GM19372 (cell line): ENCODE data around the gene FGFR3.
A peak's percentile ranks its signal among the peaks of the same experiment; 100 is the strongest.

Experiments used
- ATAC-seq: cut with Tn5 transposase; IDR thresholded peaks from one replicate; pipeline ENCODE4 v1.9.1; 2021; ENCODE audit warnings: mild to moderate bottlenecking, low read depth, moderate library complexity; ENCODE audit not compliant: unreplicated experiment

Gene FGFR3

DNA sequence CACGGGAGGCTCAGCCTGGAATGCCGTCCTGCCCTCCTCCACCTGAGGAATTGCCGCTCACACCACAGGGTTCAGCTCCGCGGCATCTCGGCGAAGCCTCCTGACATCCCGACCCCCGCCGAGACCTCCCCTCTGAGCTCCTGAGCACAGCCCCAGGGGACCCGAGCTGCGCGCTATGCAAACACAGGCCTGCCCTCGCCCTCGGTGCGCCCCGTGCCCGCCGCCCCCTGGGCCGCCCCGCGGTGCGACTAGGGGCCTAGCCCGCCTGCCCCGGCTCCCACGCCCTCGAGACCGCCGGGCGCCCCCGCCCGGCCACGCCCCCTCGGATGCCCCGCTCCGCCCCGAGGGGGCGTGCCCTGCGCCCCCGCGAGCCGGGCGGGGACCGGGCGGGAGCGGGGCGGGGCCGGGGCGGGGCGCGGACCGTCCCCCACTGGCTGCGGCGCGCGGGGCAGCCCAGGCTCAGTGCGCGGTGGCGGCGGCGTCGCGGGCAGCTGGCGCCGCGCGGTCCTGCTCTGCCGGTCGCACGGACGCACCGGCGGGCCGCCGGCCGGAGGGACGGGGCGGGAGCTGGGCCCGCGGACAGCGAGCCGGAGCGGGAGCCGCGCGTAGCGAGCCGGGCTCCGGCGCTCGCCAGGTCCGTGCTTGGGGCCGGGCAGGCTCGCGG lies at the start of gene FGFR3:
Gene FGFR3 (plus strand): TSS at position 462 of the 664 bp plus-strand sequence. CDS start 642 bp downstream, outside the sequence.
- ATAC-seq = peak; percentile 55

DNA sequence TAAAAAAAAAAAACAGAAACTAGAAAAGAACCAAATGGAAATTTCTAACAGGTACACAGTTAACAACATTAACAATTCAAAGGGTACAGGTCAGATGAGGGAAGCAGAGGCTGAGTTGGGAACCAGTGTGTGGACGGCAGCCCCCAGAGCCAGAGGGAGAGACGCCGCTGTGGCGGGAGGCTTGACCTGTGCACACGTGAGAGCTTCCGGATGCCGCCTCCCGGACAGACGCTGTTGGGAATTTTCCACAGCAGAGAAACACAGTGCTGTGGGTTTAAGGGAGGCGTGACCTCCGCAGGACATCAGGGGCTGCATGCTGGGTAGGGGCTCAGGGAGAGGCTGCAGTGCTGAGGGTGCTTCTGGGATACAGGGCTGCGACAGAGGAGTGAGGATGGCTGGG lies 49.5 kb upstream of the FGFR3 start:
- no peak for ATAC-seq

DNA sequence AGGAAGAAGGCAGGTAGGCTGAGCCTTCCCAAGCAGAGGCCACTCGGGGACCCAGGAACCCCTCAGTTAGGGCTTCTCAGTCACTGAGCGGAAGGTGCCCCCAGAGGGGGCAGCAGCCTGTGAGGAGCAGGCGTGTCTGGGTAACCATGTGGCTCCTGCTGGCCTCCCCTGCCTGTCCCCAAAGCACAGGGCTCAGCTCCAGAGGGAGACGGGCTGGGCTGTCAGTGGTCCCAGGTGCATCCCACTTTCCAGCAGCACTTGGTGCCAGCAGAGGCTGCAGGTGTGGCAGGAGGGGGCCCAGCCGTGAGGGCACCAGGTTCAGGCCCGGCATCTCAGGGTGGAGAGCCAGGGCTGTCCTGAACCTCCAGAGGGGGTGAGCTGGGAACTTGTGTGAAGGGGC lies 49.1 kb upstream of the FGFR3 start:
- ATAC-seq = no peak

DNA sequence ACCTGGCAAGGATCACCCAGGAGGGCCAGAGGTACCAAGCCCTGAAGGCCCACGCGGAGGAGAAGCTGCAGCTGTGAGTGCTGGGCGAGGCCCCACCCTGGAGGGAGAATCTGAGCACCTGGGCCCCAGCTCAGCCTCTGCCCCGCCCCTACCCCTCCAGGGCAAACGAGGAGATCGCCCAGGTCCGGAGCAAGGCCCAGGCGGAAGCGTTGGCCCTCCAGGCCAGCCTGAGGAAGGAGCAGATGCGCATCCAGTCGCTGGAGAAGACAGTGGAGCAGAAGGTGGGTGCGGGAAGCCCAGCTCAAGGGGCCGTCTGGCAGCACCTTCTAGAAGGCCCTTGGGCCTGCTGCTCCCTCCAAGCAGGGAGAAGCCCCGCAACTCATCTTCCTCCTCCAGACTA lies 48.5 kb upstream of the FGFR3 start:
- ATAC-seq = no peak

DNA sequence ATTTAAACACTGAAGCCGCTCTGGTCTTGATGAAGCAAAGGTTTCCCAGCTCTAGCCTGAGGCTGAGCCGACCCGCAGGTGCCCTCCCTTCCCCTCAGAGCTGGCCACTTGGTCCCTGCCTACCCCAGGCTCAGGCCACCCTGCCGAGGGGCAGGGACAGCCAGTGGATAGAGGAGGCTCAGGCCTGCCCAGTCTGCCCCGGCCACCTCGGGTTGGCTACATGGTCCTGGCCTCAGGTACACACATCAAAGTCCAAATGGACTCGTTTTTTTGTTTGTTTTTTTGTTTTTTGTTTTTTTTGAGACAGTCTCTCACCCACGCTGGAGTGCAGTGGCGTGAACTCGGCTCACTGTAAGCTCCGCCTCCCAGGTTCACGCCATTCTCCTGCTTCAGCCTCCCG lies 47.9 kb upstream of the FGFR3 start:
- ATAC-seq = no peak

DNA sequence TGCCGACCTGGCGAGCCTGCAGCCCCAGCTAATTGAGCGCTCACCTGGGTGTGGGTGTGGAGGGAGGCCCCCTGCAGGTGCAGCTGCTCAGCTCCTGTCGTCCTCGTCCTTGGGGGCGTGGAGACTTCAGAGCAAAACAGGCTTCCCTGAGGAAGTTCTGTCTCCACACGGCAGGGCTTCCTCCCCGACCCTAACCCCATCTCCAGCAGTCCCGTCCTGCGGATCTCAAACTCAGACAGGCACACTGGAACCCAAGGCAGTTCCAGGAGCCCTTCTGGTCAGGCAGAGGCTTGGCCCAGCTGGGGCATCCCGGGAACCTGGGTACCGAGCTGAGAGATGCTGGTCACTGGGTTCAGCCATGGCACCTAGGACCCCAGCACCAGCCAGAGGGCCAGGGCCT lies 47.4 kb upstream of the FGFR3 start:
- no peak for ATAC-seq

DNA sequence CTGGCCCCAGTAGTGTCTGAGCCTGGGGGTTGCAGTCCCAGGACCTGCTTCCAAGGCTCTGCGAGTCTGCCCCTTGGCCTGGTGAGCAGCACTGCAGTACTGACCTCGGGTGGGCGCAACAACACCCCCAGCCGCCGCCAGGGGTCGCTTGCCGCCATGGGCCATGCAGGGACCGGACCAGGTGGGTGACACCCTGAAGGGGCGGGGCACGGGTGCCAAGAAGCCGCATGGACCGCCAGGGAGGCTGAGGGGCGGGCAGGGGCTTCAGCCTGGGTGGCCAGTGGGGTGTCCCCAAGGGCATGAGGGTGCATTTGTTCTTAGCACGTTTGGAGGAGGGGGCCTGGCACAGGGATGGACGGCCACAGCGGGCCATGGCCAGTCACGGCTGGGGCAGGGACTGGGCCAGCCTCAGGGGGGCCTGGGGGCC lies 46.8 kb upstream of the FGFR3 start:
- peak; percentile 65 for ATAC-seq

DNA sequence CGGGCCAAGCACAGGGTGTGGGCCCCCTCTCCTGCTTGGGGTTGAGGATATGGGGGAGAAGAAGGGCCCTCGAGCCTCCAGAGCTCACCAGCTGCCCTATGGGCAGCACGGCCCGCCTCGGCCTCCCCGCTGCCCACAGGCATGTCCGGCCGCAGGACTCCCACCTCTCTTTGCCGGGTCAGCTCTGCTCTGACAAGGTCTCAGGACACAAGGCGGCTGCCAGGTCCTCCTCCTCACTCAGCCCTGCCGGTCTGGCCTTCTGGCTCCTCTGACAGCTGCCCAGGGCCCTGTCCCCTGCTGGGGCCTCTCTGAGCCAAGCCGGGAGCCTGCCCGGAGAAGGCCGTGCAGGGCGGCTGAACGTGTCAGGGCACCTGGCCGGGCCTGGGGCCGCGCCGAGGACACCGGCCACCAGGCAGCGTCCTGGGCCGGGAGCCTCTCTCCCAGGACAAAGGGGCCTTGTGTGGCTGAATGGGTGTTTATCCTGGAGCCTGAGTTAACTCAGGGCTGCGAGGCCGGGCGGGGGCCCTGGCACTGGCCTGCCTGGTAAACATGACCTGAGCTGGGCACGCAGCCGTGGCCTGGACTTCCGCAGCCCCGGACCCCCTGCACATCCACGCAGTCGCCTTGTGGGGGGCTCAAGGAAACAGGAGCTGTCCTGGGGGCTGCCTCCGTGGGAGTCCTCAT lies 46.0 kb upstream of the FGFR3 start:
- ATAC-seq = no peak

DNA sequence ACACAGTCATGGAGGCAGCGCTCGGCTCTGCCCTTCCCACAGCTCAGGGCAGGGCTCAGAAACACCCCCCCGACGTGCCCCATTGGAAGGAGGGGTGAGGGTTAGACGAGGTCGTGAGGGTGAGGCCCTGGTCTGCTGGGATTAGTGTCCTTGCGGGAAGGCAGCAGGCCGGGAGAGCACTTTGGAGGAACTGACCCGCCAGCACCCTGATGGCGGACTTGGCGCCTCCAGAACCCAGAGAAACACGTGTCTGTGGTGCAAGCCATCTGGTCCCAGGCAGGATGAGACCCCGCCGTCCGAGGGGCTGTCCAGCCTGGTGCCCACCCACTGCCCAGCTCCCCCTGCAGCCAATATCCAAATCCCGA lies 45.5 kb upstream of the FGFR3 start:
- ATAC-seq = no peak

DNA sequence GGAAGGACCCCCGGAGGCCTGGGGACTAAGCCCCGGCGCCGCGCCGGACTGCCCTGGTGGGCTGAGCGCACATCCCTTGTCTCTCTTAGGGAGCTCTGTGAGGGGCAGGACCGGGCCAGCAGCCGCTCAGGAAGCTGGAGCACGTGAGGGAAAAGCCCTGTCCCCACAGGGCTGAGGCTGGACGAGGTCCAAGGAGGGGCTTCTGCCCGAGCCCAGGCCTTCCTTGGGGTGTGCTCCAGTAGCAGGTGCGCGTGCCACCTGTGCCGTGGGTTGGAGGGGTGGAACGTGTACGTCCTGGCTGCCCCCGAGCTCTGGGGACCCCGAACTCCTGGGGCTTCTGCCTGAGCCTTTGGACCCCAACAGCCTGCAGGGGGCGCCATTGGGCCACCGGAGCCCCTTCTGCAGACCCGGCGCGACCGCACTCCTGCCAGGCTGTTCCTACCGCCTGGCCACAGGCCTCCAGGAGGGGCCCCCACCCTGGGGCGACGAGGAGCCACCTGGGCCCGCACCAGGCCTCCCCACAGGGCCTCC lies 44.6 kb upstream of the FGFR3 start:
- ATAC-seq = no peak

DNA sequence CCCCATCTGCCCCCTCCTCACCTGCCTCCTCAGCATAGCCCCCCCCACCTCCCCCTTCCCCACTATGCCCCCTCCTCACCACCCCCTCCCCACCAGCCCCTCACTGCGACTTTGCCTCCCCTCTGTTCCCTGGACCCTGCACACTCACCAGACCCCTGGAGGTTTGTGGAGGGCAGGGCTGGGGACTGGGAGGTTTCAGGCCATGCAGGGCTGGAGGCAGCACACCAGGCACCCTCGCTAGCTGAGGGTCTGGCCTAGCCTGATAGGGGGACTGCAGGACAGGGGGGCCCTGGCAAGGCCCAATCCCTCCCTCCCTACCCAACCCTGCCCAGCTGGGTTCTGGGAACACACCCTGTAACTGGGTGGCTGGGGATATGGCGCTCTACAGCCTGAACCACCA lies 43.7 kb upstream of the FGFR3 start:
- no peak for ATAC-seq

DNA sequence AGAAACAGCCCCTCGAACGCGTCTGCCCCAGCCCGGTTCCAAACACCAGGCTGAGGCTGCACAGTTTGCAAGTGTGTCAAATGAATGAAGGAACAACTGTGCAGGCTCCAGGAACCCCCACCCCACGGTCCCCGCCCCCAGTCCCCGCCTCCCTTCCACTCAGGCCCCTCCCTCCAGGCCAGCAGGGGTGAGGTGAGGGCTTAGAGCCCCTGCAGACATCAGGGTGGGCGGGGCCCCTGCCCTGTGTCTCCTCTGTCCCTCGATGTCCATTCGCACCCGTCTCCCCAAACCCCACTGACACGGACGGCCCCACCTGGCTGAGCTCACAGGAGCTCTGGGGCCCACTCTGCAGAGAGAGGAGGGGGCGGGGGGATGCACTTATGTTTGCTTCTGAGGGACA lies 43.3 kb upstream of the FGFR3 start:
- no peak for ATAC-seq

DNA sequence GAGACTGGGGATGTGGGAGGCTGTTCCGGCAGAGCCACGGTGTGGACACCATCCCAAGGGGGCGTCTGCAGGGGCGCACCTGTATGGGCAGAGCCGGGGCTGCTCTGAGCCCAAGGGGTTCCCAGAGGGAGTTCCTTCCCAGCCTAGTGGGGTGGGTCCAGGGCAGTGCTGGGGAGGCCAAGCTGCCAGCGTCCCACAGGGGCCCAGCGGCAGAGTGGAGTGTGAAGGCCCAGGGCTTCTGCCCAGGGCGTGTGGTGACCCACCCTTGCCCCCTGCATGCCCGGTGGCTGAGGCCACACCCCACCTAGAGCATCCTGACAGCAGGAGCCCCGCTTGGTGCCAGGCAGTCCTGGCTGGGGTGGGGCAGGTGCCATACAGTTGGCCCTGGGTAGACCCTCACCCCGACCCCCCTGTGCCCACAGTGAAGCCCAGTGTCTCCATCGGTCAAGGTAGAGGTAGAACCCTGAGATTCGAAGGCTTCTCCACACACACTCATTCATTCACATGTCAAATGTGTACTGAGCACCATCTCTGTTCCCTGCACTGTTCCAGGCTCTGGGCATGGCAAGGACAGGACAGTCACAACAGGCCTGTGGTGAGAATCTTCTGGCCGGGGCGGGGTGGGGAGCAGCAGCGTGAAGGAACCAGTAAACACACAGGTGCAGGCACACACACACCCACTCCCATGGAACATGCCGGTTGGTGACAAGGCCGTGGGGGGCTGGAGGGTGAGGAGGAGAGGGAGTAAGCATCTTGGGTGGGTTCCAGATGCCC lies 42.5 kb upstream of the FGFR3 start:
- ATAC-seq = no peak

DNA sequence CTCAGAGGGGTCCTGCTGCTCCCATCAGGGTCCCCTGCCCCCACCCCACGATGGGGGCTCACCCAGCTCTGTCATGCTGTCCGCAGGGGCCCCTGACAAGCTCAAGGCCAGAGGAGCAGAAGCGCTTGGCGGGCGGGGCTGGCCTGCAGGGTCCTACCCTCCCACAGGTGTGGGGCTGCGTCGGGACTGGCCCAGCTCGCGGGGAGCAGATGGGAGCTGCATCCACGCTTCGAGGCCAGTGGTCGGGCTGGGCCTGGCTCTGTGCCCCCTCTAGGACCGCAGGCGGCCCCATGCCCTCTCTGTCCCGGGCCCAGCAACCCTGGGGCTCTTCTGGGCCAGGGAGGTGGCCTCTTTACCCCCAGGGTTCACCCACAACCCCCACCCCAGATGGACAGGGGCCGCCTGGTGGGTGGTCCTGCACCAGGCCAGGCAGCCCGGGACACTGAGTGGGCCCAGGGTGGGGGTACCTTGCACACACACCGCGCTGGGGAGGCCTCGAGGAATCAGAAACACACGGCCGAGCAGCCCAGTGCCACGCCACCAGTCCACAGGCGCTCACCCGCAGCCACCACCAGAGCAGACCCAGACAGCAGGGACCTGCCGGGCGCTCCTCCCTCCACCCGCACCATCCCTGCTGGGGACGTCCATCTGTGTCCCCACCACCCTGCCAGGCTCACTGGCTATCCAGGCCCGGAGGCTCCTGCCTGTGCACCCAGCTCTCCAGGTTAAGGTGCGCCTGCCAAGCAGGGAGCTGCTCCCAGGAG lies 41.8 kb upstream of the FGFR3 start:
- no peak for ATAC-seq

DNA sequence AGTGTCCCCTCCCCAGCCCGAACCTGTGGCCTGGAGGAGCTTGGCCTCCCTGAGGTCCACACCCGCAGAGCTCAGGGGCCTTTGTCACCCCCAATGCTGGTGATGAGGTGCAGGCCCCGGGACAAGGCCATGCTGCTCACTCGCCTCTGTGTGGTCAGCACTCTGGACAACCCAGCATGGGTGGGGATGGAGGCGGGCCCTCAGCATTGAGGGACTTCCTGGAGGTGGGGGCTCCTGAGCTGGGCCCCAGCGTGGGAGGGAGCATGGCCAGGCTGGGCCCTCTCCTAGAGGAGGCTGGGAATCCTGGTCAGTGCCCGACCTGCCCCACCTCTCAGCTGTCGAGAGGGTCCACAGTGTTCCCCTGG lies 41.2 kb upstream of the FGFR3 start:
- no peak for ATAC-seq

DNA sequence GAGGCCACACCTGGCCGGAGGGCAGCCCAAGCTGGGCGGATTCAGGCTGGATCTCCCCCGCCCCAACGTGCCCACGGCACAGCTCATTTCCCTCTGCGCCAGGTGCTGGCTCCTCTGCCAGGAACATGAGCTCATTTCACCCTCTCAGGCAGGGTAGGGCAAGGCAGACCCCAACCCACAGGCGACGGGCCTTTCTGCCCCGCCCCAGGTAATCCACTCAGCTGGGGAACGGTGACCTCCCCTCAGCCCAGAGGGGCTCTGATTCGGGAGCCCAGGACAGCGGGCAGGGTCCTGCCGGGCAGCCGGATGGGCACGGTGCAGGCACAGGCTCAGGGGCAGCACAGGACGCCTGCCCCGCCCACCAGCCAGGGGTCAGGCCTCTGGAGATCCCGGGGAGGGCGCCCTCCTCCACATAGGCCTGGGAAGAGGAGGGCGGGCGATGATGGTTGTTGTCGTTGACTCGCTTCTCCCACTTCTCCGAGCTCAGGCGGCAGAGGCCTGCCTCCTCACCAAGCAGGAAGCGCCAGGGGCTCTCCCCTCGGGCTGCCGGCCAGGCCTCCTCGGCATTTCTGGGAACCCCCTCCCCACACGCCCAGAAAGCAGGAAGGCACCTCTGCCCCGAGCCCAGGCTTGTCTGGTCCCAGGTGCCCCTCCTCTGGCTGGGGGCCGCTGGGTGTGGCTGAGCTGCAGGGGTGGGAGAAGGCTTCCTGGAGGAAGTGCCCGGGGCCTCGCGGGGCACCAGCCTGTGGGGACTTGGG lies 40.6 kb upstream of the FGFR3 start:
- ATAC-seq = no peak

DNA sequence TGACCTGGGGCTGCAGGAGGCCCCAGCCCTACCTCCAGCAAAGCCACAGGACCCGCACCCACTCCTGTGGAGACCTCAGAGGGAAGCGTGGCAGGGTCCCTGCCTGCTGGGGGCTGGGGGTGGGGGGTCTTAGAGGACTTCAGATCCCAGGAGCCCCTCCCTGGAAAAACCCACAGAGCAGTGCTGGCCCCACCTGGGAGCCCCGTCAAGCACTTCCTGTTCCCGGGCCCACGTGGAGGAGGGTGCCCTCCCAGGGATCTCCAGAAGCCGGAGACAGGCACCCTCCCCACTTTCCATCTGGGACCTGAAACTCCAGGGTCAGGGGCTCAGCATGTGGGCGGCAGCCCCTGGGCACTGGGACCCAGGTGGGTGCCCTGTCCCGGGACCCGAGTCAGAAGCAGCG lies 39.8 kb upstream of the FGFR3 start:
- ATAC-seq = no peak

DNA sequence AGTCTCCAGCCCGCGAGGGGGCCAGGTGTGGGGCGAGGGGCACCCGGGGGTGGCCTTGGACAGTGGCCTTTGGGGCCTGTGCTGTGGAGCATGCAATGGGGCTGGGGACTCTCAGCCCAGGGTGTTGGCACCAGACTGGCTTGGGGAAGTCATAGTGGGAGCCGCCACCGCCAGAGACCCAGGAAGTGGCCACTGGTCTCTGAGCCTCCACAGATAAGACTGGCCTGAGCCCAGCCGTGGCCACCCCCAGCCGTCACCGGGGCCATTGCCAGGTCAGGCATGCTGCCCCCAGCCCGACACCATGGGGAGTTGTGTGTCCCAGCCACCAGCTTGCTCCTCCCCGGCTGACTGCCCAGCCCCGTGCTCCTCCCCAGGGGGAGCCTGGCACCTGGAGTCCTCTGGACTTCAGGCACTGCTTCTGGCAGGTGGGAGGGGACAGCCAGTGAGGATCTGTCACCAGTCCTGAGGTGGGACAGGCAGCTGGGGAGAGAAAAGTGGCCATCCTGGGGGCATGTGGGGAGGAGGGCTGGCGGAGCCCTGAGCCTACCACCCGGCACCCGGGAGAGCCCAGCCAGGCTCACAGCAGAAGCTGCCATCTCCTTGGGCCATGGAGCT lies 39.3 kb upstream of the FGFR3 start:
- no peak for ATAC-seq

DNA sequence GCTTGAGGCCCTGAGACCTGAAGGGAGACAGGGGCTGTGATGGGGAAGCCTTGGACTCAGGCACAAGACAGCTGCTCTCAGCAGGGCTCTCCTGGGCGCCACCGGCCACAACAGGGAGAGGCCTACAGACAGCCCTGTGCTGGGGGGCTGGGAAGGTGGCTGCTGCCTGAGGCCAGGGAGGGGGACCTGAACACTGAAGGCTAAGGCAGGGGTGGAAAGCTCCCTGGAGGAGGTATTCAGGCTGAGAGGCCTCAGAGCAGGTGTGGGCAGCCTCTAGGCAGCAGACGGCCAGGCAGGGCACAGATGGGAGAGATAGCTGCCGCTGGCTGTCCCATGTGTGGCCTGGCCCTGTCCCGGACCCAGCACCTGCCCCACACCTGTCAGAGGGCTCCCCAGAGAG lies 38.8 kb upstream of the FGFR3 start:
- ATAC-seq = no peak

DNA sequence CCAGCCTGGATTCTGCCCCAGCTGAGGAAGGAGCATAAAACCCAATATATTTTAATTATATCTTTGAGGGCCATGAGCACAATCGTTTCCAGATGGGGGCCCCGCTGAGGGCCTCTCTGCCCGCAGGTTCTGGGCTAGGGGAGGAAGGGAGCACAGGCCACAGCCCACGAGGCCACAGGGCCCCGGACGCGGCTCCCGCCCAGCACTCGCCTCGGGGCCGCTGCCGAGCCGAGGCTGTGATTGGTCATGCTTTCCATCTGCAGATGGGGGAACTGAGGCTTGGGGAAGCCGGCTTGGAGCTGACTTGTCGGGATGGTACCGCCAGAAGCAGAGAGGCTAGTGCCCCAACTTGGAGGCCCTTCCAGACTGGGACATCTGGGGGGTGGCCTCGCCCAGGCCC lies 37.8 kb upstream of the FGFR3 start:
- no peak for ATAC-seq
